H4 (cell line): Measurements from ENCODE around the gene MAN1A2. TPM values are rescaled to one million over a fixed set of nuclear protein-coding genes. Genes with fewer than 3 reads are reported as not detected.
"Not testable (repeated sequence)": the region's sequence is repeated elsewhere in the genome, so short reads cannot be mapped to it uniquely, and the experiment has no call there.

Experiments
- DNase-seq: peaks from one replicate; pipeline ENCODE4 v3.0.0-alpha.2; 2015; ENCODE audit warnings: low spot score
- total RNA-seq: library from RNA; depleted of rRNA; stranded (reverse); fragments of >200 nt; shearing (Covaris generic); gene quantifications from 2 replicates; pipeline ENCODE4 v1.2.3, GENCODE V29; 2014

The MAN1A2 gene
- total RNA-seq, 1 experiment from 2014 or later = 16.0 TPM

DNA sequence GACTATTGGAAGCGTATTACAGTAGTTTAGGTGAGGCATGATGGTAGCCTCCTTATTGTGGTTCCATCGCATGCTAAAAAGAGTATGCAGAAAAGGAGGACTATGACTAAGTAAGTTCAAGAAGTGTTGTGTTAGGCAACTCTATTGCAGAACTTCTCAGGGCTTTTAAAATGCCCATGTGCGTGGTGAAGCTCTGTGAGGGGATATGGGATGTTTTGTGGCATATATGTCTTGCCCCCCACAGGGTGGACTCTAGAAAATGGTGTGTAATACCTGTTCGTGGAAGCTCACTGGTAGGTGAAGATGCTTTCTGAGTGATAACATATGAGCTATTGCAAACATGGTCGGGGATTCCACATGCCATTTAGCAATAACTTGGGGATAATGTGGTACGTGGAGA lies 31.7 kb downstream of the MAN1A2 start:
- no peak for DNase-seq

DNA sequence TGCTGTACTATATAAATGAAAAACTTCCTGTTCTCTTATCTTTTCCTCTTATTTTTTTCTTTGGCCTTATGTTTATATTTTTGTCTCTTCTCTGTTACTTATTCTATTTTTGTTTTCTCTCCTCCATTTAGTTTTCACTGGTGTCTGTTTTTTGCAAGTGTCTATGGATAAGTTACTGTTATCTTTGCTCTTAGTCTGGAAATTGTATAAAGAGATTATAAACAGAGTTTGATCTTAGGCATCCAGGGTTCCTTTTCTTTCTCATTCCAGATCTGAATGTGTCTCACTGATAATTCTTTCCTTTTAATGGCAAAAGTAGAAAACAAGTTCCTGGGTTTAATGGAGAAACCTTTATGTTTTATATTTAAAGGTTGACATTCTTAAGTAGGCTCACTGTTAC lies 34.5 kb downstream of the MAN1A2 start:
- DNase-seq = no peak

DNA sequence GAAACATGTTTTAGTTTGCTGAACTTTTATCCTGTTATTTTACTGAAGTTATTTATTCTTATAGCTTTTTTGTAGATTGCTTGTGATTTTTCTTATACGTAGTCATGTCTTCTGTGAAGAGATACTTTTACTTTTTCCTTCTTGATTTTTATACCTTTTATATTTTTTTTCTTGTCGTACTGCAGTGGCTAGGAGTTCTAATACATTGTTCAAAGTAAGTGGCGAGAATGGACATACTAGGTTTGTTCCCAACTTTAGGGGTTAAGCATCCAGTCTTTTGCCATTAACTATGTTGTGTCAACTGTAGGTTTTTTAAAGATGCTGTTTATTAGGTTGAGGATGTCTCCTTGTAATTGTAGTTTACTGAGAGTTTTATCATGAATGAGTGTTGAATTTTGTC lies 36.3 kb downstream of the MAN1A2 start:
- no peak for DNase-seq

DNA sequence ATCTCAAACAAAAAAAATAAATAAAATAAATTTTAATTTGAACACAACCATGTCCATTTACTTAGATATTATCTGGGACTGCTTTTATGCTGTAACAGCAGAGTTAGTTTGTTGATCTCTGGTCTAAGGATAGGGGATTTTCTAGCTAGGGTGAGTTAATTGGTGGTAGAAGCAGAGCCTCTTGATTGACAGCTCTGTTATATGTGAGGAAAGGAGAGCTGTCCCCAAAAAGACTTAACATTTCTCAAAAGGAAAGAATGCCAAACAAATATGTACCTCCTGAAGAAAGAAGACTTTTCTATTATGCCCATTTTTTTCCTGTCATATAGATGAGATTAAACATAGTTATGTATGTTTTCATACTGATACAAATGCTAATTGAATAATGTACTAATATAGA lies 37.8 kb downstream of the MAN1A2 start:
- DNase-seq = no peak

DNA sequence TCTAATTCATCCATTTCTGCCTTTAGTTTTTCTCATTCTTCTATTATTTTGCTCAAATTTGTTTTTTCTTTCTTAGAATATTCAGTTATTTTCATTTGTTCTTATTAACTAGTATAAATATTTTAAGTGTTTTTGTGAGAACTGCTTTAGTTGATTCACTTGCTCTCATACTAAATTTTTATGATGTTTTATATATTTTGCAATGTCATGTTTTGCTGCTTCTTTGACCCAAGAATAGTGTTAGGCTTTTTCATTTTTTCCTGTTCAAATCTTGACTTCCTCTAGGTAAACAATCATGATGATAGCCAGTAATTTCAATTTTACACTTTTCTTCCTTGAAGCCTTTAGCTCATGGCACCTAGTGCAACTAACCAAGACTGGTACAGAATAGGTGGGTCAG lies 45.2 kb downstream of the MAN1A2 start:
- no peak for DNase-seq

DNA sequence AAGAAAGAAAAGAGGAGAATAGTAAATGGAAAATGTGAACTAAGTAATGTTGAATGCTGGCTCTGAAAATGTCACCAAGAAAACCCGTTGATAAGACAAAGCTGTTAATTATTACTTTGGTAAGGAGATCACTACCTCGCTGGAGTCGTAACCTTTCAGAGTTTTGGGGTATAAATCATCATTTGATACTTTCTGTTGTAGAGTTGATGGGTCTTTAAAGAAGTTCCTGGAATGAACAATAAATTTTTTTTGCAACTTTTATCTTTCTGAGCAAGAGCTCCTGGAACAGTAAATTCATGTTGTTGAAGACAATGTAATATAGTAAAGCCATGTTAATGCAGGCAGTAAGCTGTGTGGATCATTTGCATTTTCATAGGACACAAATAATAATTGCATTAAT lies 46.2 kb downstream of the MAN1A2 start:
- no peak for DNase-seq

DNA sequence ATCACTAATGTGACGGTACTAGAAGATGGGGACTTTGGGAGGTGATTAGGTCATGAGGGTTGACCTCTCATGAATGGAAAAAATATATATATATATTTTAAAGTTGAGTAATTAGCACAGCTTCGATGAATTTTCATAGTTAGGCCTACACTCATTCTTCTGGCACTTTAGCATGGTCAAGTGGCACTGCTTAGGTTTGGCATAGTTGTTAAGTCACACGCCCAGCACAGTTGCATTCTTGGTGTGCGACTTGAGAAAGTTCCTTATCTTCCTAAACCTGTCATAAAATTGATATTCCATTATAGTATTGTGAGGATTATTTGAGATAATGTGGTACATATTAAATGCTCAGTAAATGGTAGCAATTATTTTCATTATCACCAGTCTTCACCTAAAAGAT lies 47.7 kb downstream of the MAN1A2 start:
- DNase-seq = no peak

DNA sequence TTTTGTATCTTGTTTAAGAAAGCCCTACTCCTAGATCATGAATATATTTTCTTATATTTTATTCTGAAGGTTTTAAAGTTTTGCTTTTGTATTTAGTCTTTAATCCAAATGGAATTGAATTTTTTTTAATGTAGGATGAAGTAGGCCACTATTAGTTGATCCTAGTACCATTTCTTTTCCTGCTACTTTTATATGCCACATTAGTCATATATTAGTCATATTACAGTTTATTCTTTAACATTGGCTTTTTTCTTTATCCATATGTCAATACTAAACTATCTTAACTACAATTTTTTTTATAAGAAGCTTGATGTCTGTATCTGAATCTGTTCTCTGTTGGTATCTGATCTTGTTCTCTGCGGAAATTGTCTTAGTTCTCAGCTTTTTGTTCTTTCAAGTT lies 48.8 kb downstream of the MAN1A2 start:
- DNase-seq = no peak

DNA sequence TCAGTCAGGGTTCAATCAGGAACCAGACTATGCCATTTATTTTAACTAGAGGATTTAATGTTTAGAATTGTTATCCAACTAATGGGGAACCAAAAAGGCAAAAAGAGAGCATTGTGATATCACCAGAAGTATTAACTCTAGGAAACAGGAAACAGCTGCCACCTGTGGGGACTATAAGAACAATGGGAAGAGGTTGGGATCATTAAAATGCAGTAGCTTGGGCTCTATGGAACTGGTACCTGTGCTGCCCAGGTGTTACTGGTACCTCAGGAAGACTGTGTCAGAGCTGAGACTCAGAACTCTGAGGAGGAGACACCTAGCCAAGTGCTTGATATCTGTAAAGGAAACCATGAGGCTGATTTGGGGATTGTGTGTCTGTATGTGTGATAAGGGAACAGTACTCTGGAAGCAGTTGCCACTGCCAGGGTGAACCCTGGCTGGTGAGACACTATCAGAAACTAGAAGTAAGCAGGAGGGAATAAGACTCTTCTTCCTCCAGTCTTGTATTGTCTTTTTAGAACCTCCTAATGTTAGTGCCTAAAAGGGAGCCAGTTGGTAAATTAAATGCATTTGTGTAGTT lies 49.4 kb downstream of the MAN1A2 start:
- no peak for DNase-seq

DNA sequence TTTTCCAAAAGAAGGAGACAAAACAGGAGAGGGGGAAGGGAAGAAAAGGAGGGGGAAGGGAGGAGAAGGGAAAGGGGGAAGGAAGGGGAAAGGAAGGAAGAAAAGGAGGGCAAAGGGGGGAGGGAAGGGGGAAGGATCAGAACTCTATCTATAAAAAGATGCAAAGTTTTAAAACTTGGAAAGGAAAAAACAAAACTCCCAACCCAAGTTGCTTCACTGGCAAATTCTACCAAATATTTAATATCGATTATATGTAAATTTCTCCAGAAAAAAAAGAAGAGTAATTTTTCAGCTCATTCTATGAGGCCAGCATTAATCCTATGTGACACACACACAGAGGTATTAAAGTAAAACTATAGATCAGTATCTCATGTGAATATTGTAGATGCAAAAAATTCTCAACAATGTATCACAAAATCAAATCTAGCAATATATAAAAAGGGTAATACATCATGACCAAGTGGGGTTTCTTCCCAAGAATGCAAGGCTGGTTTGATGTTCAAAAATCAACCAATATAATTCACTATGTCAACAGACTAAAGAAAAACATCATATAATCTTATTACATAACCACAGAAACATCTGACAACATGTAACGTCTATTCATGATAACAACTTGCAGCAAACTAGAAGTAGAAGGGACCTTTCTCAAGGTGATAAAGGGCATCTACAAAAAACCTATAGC lies 57.9 kb downstream of the MAN1A2 start:
- DNase-seq = no peak

DNA sequence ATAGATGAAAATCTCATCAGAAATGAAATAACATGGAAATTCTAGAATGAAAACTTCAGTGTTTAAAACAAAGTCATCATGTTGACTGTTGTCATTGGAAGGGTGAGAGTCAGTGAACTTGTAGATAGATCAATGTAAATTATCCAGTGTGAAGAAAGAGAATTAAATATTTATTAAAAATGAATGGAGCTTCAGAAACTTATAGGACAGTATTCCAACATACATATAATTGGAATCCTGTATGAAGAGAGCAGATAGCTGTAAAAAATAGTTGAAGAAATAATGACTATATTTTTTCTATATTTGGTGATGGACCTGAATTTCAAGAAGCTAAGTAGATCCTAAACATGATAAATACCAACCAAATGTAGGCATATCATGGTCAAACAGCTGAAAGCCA lies 60.0 kb downstream of the MAN1A2 start:
- DNase-seq = no peak

DNA sequence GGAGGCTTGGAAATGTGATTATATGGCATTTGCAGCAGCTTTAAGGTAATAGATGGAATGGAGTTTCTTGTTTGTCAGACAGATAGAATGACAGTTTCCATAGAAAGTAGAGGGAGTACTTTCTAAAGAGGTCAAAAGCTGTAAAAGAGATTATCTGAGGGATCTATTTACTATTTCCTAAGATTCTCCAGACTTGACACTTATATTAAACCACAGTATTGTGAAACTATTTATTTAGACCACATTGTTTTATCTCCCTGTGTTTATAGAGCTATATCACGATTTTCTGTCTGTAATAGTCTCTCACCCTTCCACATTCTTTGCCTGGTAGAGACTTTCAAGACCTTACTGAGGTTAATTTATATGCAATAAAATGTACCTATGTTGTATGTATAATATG lies 66.7 kb downstream of the MAN1A2 start:
- DNase-seq = no peak

DNA sequence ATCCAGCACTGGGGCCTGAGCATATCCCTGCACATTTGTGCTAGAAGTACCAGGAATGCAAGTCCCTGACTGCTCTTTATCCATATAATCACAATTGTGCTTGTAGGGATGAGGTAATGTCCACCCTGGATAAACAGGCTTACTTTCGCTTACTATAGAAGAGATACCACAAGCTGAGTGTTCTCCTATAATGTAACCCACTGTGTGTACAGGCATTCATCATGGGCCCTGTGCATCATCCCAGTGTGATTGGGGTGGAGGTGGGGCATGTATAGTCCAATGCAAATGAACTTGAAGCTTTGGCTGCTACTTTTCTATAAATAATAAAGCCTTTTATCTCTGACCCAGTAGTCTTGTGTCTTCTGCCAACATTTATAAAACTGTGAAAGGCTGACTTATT lies 69.3 kb downstream of the MAN1A2 start:
- no peak for DNase-seq

DNA sequence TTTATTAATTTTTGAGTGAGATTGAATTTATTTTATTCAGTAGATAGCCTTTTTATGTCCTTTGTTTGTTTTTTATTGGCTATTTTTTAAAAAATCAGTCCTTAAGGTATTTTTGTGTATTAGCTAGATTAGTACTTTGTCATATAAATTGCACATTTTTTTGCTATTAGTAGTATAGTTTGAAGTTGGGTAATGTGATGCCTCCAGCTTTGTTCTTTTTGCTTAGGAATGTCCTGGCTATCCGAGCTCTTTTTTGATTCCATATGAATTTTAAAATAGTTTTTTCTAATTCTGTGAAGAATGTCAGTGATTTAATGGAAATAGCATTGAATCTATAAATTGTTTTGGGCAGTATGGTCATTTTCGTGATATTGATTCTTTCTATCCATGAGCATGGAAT lies 80.4 kb downstream of the MAN1A2 start:
- DNase-seq = no peak

DNA sequence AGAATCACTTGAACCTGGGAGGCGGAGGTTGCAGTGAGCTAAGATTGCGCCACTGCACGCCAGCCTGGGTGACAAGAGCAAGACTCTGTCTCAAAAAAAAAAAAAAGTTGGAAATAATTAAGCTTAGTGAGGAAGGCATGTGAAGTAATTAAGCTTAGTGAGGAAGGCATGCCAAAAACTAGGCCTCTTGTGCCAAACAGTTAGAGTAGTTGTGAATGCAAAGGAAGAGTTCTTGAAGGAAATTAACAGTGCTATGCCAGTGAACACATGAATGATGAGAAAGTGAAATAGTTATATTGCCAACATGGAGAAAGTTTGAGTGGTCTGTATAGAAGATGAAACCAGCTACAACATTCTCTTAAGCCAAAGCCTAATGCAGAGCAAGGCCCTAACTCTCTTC lies 85.0 kb downstream of the MAN1A2 start:
- DNase-seq = no peak

DNA sequence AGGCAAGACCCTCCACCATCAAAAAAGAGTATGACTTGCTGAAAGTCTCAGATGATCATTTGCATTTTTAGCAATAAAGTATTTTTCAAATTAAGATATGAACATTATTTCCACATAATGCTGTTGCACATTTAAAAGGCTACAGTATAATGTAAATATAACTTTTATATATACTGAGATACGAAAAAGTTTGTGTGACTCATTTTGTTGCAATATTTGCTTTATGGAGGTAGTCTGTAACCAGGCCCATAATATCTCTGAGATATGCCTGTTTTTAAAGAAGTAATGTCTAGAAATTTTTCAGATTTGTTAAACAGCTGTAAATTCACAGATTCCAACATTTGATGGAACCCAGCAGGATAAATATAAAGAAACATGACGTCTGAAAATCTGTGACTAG lies 86.7 kb downstream of the MAN1A2 start:
- DNase-seq = no peak

DNA sequence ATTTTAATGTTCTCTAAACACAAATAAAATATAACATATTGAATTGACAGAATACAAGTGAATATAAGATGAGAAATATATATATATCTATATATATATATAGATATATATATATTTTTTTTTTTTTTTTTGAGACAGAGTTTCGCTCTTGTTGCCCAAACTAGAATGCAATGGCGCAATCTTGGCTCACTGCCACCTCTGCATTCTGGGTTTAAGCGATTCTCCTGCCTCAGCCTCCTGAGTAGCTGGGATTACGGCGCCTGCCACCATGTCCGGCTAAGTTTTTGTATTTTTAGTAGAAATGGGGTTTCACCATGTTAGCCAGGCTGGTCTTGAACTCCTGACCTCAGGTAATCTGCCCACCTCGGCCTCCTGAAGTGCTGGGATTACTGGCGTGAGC lies 91.2 kb downstream of the MAN1A2 start:
- DNase-seq = not testable (repeated sequence)

DNA sequence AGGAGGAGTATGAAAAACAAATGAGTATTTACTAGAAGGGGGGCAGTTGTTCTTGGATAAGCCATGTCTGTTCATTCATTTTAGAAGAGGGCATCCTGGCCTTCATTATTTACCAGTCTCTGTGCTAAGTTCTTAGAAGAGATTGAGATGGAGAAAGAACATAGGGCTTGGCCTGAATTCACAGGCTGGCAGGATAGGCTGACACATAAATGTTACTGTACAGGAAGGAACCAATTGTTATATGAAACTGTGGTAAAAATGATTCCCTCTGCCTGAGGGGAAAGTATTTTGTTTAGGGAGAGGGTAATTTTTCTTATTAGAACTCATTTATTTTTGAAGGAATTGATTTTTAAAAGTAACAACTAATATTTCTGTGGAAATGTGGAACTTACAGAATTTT lies 99.5 kb downstream of the MAN1A2 start:
- no peak for DNase-seq

DNA sequence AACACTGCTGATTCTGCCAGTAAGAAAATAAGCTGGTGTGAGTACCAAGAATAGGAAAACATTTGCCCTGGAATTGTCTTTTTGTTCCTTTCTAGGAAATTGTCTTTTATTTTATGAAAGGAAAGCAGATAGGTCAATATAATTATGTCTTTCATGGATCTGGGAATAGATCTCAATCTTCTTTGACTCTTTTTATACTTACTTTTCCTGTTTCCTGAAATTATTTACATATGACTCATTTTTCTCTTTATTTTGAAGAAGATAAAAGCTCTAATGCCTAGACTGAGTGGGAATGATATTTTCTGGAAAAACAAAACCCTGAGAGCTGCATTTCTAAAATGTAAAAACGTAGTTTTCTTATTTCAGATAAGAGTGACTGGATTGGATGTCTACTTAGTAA lies 100.1 kb downstream of the MAN1A2 start:
- DNase-seq = no peak

DNA sequence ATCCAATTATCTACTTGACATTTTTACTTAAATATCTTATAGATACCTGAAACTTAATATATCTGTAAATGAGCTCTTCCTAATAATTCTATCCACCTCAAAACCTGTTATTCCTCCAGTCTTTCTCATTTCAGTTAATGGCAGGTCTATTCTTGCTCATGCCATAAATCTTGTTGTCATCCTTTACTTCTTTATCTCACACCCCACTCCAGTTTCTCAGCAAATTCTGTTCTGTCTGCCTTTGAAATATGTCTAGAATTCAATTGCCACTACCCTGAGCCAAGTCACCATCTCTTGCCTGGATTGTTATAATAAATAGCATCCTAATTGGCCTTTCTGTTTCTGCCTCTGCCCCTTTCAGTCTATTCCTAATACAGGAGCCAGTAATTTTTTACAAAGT lies 105.8 kb downstream of the MAN1A2 start:
- DNase-seq = no peak

DNA sequence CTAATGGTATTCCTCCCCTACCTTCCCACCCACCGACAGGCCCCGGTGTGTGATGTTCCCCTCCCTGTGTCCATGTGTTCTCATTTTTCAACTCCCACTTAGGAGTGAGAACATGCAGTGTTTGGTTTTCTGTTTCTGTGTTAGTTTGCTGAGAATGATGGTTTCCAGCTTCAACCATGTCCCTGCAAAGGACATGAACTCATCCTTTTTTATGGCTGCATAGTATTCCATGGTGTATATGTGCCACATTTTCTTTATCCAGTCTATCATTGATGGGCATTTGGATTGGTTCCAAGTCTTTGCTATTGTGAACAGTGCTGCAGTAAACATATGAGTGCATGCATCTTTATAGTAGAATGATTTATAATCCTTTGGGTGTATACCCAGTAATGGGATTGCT lies 108.2 kb downstream of the MAN1A2 start:
- DNase-seq = not testable (repeated sequence)

DNA sequence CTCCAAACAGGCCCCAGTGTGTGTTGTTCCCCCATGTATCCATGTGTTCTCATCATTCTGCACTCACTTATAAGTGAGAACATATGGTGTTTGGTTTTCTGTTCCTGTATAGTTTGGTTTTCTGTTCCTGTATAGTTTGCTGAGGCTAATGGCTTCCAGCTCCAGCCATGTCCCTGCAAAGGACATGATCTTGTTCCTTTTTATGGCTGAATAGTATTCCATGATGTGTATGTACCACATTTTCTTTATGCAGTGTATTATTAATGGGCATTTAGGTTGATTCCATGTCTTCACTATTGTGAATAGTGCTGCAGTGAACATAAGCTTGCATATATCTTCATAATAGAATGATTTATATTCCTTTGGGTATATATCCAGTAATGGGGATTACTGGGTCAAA lies 111.8 kb downstream of the MAN1A2 start:
- no peak for DNase-seq

DNA sequence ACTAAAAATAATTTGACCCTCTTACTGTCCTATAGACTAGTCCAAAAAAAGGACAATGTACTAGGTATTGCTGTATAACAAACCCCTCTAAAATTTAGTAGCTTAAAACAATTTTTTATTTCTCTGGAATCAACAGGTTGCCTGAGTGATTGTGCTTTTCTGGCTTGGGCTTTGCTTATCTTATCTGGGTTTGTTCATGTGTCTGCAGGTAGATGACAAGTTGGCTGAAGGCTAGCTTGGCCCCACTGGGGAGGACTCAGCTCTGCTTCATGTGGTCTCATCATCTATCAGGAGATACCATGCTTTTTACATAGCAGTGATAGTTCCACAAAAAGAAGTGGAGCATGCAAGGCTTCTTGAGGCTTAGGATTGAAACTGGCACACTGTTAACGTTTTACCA lies 114.2 kb downstream of the MAN1A2 start:
- DNase-seq = no peak

DNA sequence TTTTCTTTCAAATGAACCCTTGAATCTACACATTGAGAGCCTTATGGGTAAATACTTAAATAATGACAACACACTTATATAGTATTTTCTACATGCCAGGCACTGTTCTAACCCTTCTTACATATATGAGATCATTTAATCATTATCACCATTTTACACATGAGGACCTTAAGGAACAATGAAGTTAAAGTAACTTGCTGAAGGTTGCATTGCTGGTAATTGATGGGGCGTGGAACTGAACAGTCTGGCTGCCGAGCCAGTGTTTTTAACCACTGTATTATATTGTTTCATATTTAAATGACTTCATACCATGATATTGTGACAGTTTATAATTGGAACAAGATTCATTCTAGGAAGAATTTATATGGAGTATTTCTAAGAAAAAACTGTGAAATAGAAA lies 126.7 kb downstream of the MAN1A2 start:
- no peak for DNase-seq
